ENCODE results near the gene OR4D10.

DNA sequence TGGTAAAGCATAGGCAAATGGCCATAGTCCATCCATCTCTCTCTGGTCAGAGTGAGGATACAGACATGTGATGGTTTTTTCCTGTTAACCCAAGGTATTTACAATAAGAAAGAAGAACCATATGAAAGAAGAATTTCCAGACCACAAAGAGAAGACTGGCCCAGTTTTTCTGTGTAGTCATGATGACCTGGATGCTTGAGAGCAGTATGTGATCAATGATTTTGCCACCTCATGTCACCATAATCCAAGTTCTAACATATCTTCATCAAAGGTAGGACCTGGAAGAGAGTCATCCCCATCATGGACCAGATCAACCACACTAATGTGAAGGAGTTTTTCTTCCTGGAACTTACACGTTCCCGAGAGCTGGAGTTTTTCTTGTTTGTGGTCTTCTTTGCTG is 16.5 kb upstream of the OR4D10 start, which contains the start of gene OR4D6:
- TF ChIP-seq CTCF (conservative IDR thresholded peaks at IDR 0.05) (no peak), ZFX (IDR thresholded peaks at IDR 0.05) (no peak)
